ENCODE measurements around the gene ANAPC2.
A peak's percentile ranks its signal among the peaks of the same experiment; 100 is the strongest.

The ANAPC2 gene

DNA sequence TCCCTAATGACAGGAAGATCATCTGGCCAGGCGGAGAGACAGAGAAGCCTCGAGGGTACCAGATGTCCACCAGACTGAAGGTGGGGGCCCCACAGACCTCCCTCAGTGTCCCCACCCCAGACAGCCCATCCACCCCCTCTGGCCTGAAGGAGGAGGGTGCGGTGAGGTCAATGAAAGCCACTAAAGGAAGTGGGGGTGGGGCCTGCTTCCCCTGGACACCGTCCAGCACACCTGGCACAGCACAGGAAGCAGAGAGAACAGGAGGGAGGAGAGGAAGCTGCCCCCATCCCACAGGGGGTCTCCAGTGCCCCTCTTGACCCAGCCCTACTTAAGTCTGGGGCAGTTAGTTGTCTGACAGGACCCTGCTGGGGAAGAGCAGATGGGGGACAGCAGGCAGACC lies 29.7 kb downstream of the ANAPC2 start:
- TF ChIP-seq, protein P1, sequence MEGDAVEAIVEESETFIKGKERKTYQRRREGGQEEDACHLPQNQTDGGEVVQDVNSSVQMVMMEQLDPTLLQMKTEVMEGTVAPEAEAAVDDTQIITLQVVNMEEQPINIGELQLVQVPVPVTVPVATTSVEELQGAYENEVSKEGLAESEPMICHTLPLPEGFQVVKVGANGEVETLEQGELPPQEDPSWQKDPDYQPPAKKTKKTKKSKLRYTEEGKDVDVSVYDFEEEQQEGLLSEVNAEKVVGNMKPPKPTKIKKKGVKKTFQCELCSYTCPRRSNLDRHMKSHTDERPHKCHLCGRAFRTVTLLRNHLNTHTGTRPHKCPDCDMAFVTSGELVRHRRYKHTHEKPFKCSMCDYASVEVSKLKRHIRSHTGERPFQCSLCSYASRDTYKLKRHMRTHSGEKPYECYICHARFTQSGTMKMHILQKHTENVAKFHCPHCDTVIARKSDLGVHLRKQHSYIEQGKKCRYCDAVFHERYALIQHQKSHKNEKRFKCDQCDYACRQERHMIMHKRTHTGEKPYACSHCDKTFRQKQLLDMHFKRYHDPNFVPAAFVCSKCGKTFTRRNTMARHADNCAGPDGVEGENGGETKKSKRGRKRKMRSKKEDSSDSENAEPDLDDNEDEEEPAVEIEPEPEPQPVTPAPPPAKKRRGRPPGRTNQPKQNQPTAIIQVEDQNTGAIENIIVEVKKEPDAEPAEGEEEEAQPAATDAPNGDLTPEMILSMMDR (IDR thresholded peaks at IDR 0.05; ENCODE audit: low read depth, low read length, missing control alignments): no peak
- H3K4me3 ChIP-seq (ENCODE audit: low read depth, low read length): no peak overlapping the region
- in situ Hi-C loops (cut with HindIII; ENCODE audit: low sequenced_read_pairs): no loop called here

DNA sequence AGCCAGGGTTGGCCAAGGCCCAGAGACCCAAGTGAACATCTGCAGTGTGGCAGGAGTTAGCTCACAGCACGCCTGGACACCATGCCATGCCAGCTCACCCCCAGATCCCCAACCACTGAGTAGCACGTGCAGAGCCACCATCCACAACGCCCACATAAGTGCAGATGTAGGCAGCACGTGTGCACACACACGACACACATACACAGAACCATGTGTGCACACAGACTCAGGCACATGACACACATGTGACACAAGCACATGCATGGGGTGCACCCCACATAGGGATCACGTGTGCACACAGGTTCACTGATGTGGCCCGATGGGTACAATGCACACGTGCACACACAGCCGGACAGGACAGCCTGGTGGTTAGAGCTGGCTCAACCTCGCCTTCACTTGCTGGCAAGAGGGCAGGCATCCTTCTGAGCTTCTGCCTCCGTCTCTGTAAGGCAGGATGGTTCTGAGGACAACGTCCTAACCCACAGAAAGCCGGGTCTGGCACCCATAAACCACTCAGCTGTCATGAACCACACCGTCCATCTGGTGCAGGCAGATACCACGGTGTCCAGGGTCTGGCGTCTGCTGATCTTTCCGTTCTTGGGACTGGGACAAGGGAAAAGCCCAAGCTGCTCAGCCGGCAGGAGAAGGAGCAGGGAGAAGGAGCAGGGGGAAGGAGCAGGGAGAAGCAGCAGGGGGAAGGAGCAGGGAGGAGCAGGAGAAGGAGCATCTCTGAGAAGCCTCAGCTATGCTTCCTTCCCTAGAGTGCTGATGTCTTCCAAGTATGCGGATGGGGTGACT lies 30.5 kb downstream of the ANAPC2 start:
- H3K4me3 ChIP-seq (ENCODE audit: low read depth, low read length): no peak overlapping the region
- TF ChIP-seq, protein P1 (IDR thresholded peaks at IDR 0.05; ENCODE audit: low read depth, low read length, missing control alignments): no peak
- in situ Hi-C loops (cut with HindIII; ENCODE audit: low sequenced_read_pairs): no loop called here
- no peak for DNase-seq (ENCODE audit: low read depth)

More for the DNA sequence above, 29.7 kb downstream of the ANAPC2 start:
- no peak for DNase-seq (ENCODE audit: low read depth)

DNA sequence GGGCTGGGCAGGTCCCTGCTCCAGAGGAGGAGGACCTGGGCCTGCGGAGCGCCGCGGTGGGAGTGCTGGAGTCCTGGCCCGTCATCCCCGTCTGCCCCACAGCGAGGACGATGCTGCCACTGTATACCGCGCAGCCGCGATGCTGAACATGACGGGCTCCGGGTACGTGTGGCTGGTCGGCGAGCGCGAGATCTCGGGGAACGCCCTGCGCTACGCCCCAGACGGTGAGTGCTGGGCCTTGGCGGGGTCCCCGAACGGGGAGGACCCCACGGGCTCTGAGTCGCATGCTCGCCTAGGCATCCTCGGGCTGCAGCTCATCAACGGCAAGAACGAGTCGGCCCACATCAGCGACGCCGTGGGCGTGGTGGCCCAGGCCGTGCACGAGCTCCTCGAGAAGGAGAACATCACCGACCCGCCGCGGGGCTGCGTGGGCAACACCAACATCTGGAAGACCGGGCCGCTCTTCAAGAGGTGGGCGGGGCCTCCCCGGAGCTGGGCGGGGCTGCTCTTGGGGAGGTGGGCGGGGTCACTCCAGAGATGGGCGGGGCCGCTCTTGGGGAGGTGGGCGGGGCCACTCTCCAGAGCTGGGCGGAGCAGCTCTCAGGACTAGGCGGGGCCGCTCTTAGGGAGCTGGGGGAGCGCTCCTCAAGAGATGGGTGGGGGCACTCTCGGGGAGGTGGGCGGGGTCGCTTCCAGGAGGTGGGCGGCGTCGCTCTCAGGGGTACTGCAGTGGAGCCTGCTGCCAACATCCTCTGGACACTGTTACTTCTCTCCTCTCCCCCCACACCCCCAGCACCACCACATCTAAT lies 31.6 kb downstream of the ANAPC2 start:
- H3K4me3 ChIP-seq (ENCODE audit: low read depth, low read length): peak overlapping the region; percentile 22
- in situ Hi-C loops (cut with HindIII; ENCODE audit: low sequenced_read_pairs): no loop called here
- no peak for DNase-seq (ENCODE audit: low read depth)
- TF ChIP-seq, protein P1 (IDR thresholded peaks at IDR 0.05; ENCODE audit: low read depth, low read length, missing control alignments): no peak

DNA sequence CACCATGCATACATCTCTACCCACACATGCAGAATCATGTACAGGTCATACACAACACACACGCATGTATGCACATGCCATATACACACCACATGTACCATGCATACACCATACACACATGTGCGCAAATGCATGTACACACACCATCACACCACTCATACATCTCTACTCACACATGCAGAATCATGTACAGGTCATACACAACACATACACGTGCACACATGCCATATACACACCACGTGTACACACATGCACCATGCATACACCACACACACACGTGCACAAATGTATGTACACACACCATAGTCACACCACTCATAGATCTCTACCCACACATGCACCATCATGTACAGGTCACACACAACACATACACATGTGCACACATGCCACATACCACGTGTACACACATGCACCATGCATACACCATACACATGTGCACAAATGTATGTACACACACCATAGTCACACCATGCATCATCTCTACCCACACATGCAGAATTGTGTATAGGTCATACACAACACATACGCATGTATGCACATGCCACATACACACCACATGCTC lies 35.4 kb downstream of the ANAPC2 start:
- DNase-seq (ENCODE audit: low read depth): no peak
- TF ChIP-seq, protein P1 (IDR thresholded peaks at IDR 0.05; ENCODE audit: low read depth, low read length, missing control alignments): no peak
- in situ Hi-C loops (cut with HindIII; ENCODE audit: low sequenced_read_pairs): no loop called here
- H3K4me3 ChIP-seq (ENCODE audit: low read depth, low read length): no peak overlapping the region

DNA sequence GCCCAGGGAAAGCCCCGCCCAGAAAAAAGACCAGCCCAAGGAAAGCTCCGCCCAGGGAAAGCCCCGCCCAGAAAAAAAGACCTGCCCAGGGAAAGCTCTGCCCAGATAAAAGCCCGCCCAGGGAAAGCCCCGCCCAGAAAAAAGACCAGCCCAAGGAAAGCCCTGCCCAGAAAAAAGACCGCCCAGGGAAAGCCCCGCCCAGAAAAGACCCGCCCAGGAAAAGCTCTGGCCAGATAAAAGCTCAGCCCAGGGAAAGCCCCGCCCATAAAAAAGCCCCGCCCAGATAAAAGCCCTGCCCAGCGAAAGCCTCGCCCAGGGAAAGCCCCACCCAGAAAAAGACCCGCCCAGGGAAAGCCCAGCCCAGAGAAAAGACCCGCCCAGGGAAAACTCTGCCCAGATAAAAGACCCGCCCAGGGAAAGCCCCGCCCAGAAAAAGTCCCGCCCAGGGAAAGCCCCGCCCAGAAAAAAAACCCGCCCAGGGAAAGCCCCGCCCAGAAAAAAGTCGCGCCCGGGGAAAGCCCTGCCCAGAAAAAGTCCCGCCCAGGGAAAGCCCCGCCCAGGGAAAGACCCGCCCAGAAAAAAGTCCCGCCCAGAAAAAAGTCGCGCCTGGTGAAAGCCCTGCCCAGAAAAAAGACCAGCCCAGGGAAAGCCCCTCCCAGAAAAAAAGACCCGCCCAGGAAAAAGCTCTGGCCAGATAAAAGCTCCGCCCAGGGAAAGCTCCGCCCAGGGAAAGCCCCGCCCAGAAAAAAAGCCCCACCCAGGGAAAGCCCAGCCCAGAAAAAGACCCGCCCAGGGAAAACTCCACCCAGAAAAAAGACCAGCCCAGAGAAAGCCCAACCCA lies 37.5 kb downstream of the ANAPC2 start:
- TF ChIP-seq, protein P1 (IDR thresholded peaks at IDR 0.05; ENCODE audit: low read depth, low read length, missing control alignments): no peak
- no peak overlapping the region for H3K4me3 ChIP-seq (ENCODE audit: low read depth, low read length)
- no peak for DNase-seq (ENCODE audit: low read depth)
- in situ Hi-C loops (cut with HindIII; ENCODE audit: low sequenced_read_pairs): no loop called here
